PC-9 (cell line): Measurements from ENCODE around the gene COL27A1.

Source experiments
- CTCF ChIP-seq: fragments of 200-600 bp; sonication (generic); conservative IDR thresholded peaks from 2 replicates; pipeline ENCODE4 v1.6.1; 2017; ENCODE audit warnings: mixed run types, antibody characterized with exemption, mild to moderate bottlenecking, moderate library complexity
- EZH2 ChIP-seq: fragments of 200-600 bp; sonication (generic); IDR thresholded peaks from 2 replicates; pipeline ENCODE4 v1.8.0; 2017; ENCODE audit warnings: antibody characterized with exemption, low read depth

DNA sequence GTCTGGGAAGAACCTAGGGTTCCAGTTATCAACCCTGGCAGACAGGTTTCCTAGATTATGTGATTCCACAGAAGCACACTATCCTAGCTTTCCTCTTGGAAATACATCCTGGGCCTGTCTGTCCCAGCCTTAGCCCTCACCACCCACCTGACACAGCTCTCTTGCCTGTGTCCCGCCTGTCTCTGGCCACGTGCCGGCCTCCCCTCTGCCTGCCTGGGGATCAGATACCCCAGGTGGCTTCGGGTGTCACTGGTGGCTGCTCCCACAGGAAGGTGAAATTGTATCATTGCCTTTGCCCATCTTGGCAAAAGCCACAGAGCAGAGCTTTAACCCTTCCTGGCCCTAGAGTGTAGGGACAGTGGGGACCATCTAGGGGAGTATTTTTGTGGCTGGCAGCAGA is 6.2 kb downstream of the COL27A1 start:
- no peak for TF ChIP-seq EZH2
- TF ChIP-seq CTCF = no peak
